Prostate gland (tissue), 1 donor: ENCODE data around the gene FAM170B.

ENCODE experiments used
- POLR2A ChIP-seq: fragments of 450-650 bp; IDR thresholded peaks from one replicate; pipeline ENCODE4 v1.6.1; 2016; ENCODE audit warnings: antibody characterized with exemption, mild to moderate bottlenecking
- POLR2AphosphoS5 ChIP-seq: sonication (generic); formaldehyde crosslinking; IDR thresholded peaks from one replicate; pipeline ENCODE4 v1.6.1; 2017; ENCODE audit warnings: antibody characterized with exemption

DNA sequence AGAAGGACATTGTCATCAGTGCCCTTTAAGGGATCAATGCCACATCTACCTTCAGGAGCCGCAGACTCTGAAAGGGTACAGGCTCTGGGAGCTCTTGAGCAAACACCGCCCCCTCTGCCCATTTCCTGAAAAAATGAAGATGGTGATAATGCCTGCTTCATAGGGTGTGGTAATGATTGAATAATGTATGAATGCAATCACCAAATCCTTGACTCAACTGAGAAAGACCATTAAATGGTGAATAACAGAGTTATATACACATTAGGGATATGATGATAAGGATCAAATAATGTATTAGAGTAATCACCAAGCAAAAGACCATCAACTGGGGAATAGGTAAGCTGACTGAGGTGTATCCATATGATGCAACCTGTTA is 1.5 kb downstream of the FAM170B start:
- no peak for TF ChIP-seq POLR2AphosphoS5
- no peak for TF ChIP-seq POLR2A
